HEK293T (cell line): Measurements from ENCODE around the gene KLK1.
"Not testable (repeated sequence)": the region's sequence is repeated elsewhere in the genome, so short reads cannot be mapped to it uniquely, and the experiment has no call there.

Source experiments
- BHLHE40 ChIP-seq: fragments of 450-650 bp; IDR thresholded peaks from 2 replicates; pipeline ENCODE4 v1.6.1; 2016; ENCODE audit warnings: mild to moderate bottlenecking, moderate library complexity, borderline replicate concordance
- ELF4 ChIP-seq: fragments of 450-650 bp; IDR thresholded peaks from 2 replicates; pipeline ENCODE4 v1.6.1; 2017; ENCODE audit warnings: antibody characterized with exemption
- FOXK2 ChIP-seq: fragments of 450-650 bp; IDR thresholded peaks from 2 replicates; pipeline ENCODE4 v1.6.1; 2016; ENCODE audit warnings: mild to moderate bottlenecking
- HDGF ChIP-seq: fragments of 450-650 bp; IDR thresholded peaks from 2 replicates; pipeline ENCODE4 v1.6.1; 2017; ENCODE audit warnings: antibody characterized with exemption, borderline replicate concordance
- SUZ12 ChIP-seq: fragments of 450-650 bp; IDR thresholded peaks from 2 replicates; pipeline ENCODE4 v1.6.1; 2016; ENCODE audit warnings: mild to moderate bottlenecking

- TF ChIP-seq HDGF, ELF4, BHLHE40, SUZ12, FOXK2: not testable (repeated sequence)
These were observed 39.8 kb downstream of the KLK1 start for GRCh38 chr19:50783848-50784152.
